ENCODE measurements around the gene CPXM2. TPM values are rescaled to one million over a fixed set of nuclear protein-coding genes. Genes with fewer than 3 reads are reported as not detected.

Gene CPXM2
- total RNA-seq, 2 experiments from 2014 or later, result not detected

DNA sequence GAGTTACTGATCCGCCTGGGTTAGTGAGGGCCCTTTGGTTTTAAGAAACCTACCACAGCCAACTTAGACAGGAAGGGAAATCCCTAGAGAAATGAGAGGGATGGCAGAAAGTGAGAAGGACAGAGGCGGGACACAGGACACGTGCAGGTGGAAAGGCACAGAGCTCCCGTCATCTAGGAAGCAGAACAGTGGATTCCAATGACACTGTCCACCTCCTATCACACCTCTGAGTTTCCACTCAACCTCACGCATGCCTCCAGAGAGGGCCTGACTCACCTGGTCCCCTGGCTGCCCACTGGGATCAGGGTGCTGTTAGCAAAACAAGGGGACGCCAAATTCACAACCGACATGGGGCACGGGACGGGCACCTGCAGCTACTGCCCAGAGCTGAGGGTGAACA is 26.3 kb downstream of the CPXM2 start:
- H3K4me2 ChIP-seq (ENCODE audit: low read length), result no peak overlapping the region
- no peaks in the 10 kb centered on the region for H3K36me3 ChIP-seq (ENCODE audit: insufficient read depth, low read length)

DNA sequence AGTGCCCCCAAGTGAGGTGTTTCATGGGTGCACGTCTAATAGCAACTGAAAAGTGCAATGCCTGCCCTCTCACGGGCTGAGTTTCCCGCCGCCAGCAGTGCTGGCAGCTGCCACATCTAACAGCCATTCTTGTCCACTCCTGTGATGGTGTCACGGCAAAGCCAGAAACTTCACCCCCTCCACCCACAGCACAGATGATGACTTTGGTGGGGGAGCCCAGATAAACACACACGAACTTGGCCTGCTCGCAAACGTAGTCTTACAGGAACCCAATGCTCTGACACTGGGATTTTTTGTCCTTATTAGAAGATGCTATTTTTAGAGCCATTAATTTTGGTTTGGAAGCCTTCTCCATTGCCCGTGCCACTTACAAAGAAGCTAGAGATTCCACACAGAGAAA is 26.7 kb downstream of the CPXM2 start:
- POLR2A ChIA-PET, result no interaction called here
- CTCF ChIA-PET (ENCODE audit: unreplicated experiment), result no interaction called here
- Histone ChIP-seq H3K79me2 (ENCODE audit: insufficient read depth, low read depth, low read length) (no peaks in the 10 kb centered on the region), H3K4me2 (ENCODE audit: low read length) (no peak overlapping the region), H3K9me3 (ENCODE audit: low read length) (no peaks in the 10 kb centered on the region), H3K9me2 (ENCODE audit: insufficient read depth, low read length) (no peaks in the 10 kb centered on the region), H3K4me1 (ENCODE audit: insufficient read depth, low read length, poor library complexity, severe bottlenecking) (no peaks in the 10 kb centered on the region), H3K27ac (ENCODE audit: low read depth, low read length, poor library complexity, severe bottlenecking) (no peak overlapping the region), H3K36me3 (ENCODE audit: insufficient read depth, low read length) (no peaks in the 10 kb centered on the region), H4K20me1 (ENCODE audit: insufficient read depth, low read length) (no peaks in the 10 kb centered on the region), H2AFZ (ENCODE audit: low read length) (no peak overlapping the region), H3K4me3 (ENCODE audit: low read depth, low read length, poor library complexity, severe bottlenecking) (no peak overlapping the region)
- no TSS peak for BruUV-seq (replicated peaks)
- TF ChIP-seq, protein P1, sequence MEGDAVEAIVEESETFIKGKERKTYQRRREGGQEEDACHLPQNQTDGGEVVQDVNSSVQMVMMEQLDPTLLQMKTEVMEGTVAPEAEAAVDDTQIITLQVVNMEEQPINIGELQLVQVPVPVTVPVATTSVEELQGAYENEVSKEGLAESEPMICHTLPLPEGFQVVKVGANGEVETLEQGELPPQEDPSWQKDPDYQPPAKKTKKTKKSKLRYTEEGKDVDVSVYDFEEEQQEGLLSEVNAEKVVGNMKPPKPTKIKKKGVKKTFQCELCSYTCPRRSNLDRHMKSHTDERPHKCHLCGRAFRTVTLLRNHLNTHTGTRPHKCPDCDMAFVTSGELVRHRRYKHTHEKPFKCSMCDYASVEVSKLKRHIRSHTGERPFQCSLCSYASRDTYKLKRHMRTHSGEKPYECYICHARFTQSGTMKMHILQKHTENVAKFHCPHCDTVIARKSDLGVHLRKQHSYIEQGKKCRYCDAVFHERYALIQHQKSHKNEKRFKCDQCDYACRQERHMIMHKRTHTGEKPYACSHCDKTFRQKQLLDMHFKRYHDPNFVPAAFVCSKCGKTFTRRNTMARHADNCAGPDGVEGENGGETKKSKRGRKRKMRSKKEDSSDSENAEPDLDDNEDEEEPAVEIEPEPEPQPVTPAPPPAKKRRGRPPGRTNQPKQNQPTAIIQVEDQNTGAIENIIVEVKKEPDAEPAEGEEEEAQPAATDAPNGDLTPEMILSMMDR (conservative IDR thresholded peaks at IDR 0.05; ENCODE audit: low read length), result no peak
- no peak for TF ChIP-seq EZH2phosphoT487 (IDR thresholded peaks at IDR 0.05; ENCODE audit: borderline replicate concordance, low read depth, low read length)
- intact Hi-C loops (cut with micrococcal nuclease; ENCODE audit: unreplicated experiment), result no loop called here
- no peak for DNase-seq (ENCODE audit: low spot score)

More for the DNA sequence above, 26.3 kb downstream of the CPXM2 start:
- Histone ChIP-seq H3K27ac (ENCODE audit: low read depth, low read length, poor library complexity, severe bottlenecking) (no peak overlapping the region), H3K4me3 (ENCODE audit: low read depth, low read length, poor library complexity, severe bottlenecking) (no peak overlapping the region), H3K4me1 (ENCODE audit: insufficient read depth, low read length, poor library complexity, severe bottlenecking) (no peaks in the 10 kb centered on the region), H3K79me2 (ENCODE audit: insufficient read depth, low read depth, low read length) (no peaks in the 10 kb centered on the region), H3K9me3 (ENCODE audit: low read length) (no peaks in the 10 kb centered on the region), H3K9me2 (ENCODE audit: insufficient read depth, low read length) (no peaks in the 10 kb centered on the region), H4K20me1 (ENCODE audit: insufficient read depth, low read length) (no peaks in the 10 kb centered on the region), H2AFZ (ENCODE audit: low read length) (no peak overlapping the region)
- TF ChIP-seq EZH2phosphoT487 (IDR thresholded peaks at IDR 0.05; ENCODE audit: borderline replicate concordance, low read depth, low read length), result no peak
- TF ChIP-seq, protein P1 (conservative IDR thresholded peaks at IDR 0.05; ENCODE audit: low read length), result no peak
- no TSS peak for BruUV-seq (replicated peaks)
- POLR2A ChIA-PET, result no interaction called here
- DNase-seq (ENCODE audit: low spot score), result no peak
- CTCF ChIA-PET (ENCODE audit: unreplicated experiment), result no interaction called here
- intact Hi-C loops (cut with micrococcal nuclease; ENCODE audit: unreplicated experiment), result no loop called here

DNA sequence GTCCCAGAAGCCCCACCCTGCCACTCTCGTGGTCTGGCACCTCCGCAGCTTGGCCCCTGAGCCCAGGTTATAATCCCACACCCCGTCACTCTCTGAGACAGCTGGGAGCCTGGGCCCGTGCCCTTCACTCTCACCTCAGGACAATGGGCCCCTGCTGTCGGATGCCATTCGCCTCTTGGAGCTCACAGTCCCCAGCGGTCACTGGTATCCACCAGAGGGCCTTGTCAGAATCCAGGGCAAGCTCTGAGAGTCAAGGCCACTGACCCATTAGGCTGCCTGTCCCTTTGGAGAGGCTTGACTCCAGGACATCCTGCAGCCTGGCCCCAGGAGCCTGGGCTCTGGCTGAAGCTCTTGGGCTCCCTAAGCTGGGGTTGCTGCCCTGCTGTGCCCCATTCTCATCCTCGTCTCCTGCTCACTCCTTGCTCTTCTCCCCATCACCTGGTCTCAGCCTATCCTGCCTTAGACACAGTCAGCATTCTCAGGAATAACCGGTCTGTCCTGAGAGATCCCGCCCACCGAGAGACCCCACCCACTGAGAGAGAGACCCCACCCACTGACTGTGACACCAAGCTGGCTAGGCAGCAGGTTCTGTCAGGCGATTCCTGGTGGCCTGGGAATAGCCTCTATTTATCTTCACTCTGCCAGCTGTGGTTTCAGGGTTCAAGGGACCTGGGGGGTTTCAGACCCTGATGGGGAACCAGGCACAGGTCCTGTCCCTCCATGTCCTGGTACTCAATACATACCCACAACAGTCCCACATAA is 27.7 kb downstream of the CPXM2 start:
- Histone ChIP-seq H3K4me2 (ENCODE audit: low read length) (no peak overlapping the region), H3K79me2 (ENCODE audit: insufficient read depth, low read depth, low read length) (no peaks in the 10 kb centered on the region), H3K4me1 (ENCODE audit: insufficient read depth, low read length, poor library complexity, severe bottlenecking) (no peaks in the 10 kb centered on the region), H3K27ac (ENCODE audit: low read depth, low read length, poor library complexity, severe bottlenecking) (no peak overlapping the region), H3K9me3 (ENCODE audit: low read length) (no peaks in the 10 kb centered on the region), H3K4me3 (ENCODE audit: low read depth, low read length, poor library complexity, severe bottlenecking) (no peak overlapping the region), H4K20me1 (ENCODE audit: insufficient read depth, low read length) (no peaks in the 10 kb centered on the region), H3K36me3 (ENCODE audit: insufficient read depth, low read length) (no peaks in the 10 kb centered on the region), H3K9me2 (ENCODE audit: insufficient read depth, low read length) (no peaks in the 10 kb centered on the region), H2AFZ (ENCODE audit: low read length) (no peak overlapping the region)
- no TSS peak for BruUV-seq (replicated peaks)
- intact Hi-C loops (cut with micrococcal nuclease; ENCODE audit: unreplicated experiment), result no loop called here
- DNase-seq (ENCODE audit: low spot score), result no peak
- ChIA-PET CTCF (ENCODE audit: unreplicated experiment) (no interaction called here), POLR2A (interaction anchor here (0.6 kb wide), 1 partner anchor 92 kb away, joined by 3 read pairs; no protein-coding TSS in a partner anchor)
- no peak for TF ChIP-seq EZH2phosphoT487 (IDR thresholded peaks at IDR 0.05; ENCODE audit: borderline replicate concordance, low read depth, low read length)
- TF ChIP-seq, protein P1 (conservative IDR thresholded peaks at IDR 0.05; ENCODE audit: low read length), result no peak

Data from OCI-LY7 (cell line).